ENCODE data around the gene BPIFB6.

BPIFB6 gene

DNA sequence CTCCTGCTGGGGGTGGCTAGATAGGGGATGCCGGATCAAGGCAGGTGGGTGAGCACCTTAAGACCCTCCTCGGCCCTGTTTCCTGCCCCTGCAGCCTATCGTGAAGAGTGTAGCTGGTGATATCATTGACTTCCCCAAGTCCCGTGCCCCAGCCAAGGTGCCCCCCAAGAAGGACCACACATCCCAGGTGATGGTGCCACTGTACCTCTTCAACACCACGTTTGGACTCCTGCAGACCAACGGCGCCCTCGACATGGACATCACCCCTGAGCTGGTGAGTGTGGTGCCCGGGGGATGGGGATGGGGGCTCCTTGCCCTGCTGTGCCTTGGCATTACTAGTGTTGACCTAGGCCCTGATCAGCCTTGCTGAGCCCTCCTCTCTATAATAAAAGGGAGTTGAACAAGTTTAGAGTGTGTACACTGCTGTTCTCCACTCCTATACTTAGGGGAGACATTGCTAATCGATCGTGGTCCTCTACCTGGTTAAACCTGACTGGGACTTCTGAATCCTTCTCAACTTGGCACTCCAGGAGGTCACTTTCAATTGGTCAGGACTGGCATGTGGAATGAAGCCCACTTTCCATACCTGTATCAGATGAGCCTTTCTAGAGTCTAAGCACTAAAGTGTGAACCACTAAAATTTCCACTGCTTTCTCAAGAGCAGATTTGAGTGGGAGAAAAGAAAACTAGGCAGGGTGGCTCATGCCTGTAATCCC, 33.3 kb downstream of the BPIFB6 start:
- no peak for DNase-seq (ENCODE audit: low spot score)

DNA sequence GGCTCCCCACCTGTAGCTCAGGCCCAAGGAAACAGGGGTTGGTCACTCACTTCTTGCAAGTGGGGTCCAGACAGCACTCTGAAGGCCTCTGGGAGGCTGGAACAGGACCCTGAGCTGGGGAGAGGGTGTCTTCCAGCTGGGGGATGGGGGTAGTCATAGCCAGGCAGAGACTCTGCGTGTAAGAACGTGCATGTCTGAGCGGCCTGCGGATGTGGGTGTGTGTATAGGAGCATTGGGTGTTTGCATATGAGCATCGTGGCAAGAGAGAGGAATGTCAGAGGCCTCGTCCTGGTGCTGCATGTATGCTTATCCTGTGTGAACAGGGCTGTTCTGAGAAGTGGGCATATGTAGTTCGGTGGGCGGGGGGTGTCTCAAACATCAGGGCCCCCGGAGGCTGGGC, 34.3 kb downstream of the BPIFB6 start:
- DNase-seq (ENCODE audit: low spot score) = no peak

DNA sequence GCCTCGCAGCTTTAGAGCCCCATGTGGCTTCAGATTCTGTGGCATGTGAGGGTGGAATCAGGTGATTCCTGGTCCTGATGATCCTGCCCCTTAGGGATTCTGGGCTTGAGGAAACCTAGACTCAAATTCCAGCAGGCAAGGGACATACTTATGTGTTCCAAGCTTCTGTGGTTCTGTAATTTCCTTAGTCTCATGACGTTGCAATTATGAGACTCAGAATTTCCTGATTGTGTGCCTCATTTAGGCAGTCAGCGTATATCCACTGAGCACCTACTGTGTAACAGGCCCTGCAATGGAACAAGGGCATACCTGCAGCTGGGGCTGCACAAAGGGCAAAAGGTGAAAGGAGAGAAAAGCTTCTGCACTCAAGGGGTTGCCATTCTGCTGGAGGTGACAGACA, 36.4 kb downstream of the BPIFB6 start:
- DNase-seq (ENCODE audit: low spot score) = no peak

DNA sequence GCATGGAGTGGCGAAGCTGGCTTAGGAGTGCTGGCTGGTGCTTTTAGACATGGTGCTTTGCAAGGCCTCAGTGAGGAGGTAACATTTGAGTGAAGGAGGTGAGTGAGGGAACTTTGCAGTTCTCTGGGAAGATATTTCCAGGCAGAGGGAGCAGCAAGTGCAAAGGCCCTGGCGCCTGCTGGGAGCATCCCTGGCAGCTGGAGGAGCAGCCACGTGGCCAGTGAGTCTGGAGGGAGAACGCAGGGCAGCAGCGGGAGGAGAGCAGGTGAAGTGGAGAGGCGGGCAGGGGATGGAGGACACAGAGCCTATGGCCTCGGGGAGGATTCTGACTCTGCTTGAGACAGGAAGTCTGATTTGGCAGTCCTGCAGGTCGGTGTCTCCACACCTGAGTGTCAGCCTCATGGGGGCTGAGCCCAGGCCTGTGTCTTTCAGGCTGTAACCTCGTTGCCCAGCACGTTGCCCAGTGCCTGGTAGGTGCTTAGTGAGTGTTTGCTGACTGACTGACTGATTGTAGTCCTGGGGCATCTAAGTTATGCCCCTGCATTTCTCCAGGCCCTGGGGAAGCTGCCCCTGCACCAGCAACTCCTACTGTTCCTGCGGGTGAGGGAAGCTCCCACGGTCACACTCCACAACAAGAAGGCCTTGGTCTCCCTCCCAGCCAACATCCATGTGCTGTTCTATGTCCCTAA, 36.9 kb downstream of the BPIFB6 start:
- no peak for DNase-seq (ENCODE audit: low spot score)

DNA sequence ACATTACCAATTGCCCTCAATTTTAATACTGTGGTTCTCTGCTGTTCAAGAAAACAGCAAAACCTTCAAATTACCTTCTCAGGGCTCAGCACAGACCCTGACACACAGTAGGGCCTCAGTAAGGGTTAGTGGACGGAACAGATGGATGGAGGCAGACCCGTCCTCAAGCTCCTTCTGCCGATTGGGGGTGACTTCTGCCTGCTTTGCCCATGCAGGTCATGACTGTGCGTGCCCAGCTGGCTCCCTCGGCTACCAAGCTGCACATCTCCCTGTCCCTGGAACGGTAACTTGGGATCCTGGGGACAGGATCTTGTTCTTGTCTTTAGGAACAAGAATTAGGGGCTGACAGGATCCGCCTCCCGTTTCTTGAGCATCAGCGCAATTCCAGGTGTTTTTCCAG, 38.2 kb downstream of the BPIFB6 start:
- no peak for DNase-seq (ENCODE audit: low spot score)

DNA sequence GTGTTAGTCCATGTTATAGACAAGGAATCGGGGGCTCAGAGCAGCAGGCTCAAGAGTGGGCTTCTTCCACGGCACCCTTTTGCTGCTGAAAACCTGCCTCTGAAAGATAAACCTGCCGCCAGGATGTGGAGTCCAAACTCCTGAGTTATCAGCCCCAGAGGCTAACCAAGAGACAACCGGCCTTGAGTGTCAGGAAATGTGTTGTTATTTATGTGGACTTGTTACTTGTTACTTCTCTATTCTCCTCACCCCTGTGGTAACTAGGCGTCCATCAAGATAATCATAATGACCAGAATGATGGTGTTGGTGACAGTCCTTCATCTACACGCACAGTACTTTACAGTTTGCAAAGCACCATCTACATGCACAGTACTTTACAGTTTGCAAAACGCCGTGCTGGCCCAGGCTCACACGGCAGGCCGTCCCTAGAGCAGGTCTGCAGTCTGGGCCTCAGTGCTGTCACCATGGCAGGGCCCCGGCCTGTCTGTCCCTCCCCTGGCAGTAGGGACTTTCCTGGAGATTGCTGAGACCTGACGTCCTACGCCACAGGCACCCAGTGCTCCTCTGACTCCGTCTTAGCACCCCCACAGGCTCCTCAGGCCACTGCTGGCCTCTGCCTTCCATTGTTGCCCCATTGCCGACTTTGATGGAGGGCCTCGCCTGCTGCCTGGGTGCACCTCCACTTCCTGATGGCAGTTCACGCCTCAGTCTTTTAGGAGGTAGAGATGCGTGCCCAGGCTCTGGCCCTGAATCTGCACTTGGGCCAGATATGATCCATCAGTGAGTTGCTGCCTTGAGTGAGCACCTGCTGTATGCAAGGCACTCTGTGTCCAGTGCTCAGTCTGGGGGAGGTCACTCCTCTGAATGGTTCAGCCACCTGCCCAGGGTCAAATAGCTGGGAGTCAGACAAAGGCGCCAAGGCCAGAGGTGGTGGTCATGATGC, 38.9 kb downstream of the BPIFB6 start:
- no peak for DNase-seq (ENCODE audit: low spot score)

DNA sequence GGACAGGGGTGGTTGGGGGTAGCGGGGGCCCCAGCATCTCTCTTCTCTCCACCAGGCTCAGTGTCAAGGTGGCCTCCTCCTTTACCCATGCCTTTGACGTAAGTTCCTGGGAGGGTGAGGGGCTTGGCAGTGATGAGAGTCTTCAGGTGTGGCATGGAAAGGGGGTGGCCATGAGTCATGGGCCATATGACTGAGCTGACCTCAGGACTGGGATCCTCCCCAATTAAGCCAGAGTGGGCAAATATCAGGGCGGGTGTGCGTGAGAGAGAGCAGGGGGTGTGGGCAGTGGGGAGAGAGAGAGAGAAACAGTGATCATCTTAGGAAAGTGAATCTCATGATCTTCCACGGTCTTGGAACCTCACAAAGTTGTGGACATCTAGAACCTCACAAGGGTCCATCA, 39.8 kb downstream of the BPIFB6 start:
- DNase-seq (ENCODE audit: low spot score) = no peak

DNA sequence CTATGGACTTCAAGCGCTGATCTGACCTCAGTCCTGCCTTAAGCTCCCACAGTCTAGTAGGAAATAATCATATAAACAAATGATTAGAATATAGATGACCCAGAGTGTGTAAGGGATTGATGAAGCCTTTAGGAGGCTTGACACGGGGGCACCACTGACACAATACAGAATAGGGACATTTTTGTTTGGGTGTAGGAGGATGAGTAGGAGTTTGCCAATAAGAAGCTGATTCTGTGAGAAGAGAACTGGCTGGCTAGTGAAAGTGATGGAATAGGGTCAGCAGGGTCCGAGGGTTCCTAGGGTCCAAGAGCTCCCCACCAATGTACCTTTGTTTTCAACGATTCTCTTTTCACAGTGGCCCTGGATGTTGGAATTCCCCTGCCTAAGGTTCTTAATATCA, 40.9 kb downstream of the BPIFB6 start:
- DNase-seq (ENCODE audit: low spot score) = no peak

DNA sequence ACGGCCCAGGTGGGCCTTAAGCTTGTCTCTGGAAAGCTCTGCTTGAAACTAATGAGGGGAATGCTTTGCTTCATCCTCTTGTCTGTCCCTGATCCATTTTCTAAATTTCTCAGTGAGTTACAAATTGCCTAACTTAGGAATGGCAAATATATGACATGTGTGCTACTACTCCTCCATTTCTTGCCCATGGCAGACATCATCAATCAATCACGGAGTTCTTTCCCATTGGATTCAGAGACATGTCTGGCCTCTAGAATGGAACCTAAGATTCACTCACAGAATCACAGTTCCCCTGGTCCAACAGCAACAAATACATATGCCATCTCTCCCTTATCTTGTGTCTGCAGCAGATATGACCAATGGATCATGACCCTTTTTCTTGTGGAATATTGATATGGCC, 41.4 kb downstream of the BPIFB6 start:
- DNase-seq (ENCODE audit: low spot score) = no peak

DNA sequence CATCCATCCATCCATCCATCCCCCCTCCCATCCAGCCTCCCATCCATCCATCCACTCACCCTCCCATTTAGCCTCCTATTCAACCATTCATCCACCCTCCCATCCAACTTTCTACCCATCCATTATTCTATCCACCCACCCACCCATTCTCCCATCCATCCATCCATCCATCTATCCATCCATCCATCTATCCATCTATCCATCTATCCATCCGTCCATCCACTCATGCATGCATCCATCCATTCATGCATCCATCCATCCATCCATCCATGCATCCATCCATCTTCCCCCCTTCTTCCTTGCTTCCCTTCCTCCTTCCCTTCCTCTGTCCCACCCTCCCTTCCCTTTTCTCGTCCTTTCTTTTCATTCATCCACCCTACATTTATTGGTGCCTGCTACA, 43.2 kb downstream of the BPIFB6 start:
- no peak for DNase-seq (ENCODE audit: low spot score)

DNA sequence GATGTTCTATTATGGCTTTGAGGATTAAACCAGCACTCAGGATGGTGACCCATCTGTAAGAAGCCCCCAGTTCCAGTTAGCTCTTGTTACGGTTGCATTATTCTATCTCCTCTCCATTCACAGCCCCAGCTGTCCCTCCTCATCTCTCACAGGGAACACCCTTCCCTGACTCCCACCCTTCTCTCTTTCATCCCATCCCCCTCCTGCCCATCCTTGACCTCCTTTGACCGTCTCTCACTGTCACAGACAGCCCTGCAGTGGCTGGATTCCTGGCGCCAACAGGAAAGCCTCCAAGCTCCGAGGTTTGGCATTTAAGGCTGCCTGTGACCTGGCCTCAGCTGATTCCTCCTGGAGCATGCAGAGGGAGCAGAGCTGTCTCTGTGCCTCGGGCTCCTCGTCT, 43.8 kb downstream of the BPIFB6 start:
- DNase-seq (ENCODE audit: low spot score) = no peak

DNA sequence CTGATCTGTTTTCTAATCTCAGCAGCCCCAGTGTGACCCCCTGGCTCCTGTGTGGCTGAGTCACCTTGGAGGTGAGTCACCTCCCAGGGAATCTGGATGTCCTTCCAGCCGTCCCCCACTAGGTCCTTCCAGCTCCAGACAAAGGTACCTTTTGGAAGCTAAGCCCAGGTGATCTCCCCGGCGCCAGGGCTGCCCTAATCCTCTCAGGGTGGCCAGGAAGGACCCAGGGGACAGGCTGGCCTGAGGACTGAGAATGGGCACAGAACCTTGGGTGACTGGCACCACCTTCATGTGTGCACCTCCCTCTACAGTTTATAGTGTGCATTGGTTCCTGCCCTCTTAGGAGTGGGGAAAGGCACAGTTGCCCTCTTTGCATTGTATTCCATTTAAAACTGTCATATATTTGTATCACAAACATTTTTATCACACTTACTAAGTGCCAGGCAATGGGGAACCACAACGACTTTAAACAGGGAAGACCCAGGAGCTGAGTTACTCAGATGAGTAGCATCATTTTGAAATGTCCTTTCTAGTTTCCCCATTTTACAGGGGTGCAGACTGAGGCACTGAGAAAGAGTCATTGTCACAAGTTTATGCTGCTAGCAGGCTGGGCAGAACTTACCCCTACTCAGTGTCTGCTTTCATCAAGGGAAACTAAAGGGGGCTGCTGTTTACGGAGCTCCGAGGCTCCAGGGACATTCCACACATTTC, 45.4 kb downstream of the BPIFB6 start:
- DNase-seq (ENCODE audit: low spot score) = peak; percentile 60

DNA sequence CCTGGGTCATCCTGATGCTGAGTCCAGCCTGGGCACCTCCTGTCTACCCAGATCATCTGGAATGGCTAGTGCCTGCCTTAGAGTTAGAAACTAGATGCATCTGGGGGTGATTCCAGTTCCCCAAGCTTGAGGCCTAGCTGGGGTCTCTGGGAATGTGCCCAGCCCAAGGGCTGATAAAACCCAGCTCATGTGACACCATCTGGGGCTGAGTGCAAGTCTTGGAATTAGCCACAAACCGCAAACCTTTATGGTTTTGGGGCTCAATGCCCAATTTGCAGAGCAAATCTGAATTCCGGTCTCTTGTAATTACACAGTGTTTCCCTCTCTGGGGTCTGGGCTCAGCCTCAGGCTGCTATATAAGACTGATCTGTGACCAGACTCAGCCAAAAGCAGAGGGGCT, 47.8 kb downstream of the BPIFB6 start, which contains the start of gene BPIFB4:
BPIFB4 (plus strand) TSS at position 385 of the 400 bp plus-strand sequence. CDS start 1,884 bp downstream, outside the sequence.
- DNase-seq (ENCODE audit: low spot score) = no peak

DNA sequence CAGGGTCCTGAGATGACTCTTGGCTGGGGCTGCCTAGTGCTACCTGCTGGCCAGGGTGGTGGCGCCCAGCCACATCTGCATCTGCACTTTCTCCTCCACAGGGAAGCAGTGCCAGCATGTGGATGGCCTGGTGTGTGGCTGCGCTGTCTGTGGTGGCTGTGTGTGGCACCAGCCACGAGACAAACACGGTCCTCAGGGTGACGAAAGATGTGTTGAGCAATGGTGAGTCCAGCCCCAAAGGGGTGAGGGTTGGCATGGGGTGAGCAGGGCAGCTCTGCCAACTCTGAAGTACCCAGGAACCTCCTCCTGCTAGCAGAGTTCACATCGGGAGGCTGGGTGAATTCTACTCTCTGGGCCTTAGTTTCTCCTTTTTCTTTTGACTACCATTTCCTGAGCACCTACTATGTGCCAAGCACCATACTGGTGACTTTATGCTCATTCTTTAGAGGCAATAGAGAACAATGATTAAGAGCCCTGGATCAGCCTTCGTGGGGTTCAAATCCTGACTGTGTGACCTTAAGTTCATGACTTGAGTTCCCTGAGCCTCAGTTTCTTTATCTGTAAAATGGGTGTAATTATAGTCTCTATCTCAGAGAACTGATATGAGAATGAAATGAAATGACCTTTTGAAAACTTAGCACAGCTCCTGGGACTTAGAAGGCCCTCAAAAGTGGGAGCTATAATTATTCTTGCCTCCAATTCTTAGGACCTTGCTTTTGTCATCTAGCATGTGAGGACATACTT, 50.1 kb downstream of the BPIFB6 start:
- DNase-seq (ENCODE audit: low spot score) = no peak

DNA sequence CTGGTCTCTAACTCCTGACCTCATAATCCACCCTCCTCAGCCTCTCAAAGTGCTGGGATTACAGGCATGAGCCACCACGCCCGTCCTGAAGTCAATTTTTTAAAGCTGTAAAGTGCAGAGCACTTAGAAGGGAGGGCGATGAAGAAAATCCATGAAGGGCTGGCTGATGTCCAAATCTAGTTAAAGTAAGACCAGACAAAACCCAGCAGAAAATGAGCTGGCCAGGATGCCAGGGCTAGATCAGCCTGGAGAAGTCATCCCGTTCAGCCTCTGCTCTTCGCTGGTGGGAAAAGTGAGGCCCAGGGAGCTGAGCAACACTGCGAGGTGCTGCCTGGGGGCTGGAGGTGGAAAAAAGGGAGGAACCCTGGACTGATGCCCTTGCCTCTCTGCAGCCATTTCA, 51.1 kb downstream of the BPIFB6 start:
- DNase-seq (ENCODE audit: low spot score) = no peak

DNA sequence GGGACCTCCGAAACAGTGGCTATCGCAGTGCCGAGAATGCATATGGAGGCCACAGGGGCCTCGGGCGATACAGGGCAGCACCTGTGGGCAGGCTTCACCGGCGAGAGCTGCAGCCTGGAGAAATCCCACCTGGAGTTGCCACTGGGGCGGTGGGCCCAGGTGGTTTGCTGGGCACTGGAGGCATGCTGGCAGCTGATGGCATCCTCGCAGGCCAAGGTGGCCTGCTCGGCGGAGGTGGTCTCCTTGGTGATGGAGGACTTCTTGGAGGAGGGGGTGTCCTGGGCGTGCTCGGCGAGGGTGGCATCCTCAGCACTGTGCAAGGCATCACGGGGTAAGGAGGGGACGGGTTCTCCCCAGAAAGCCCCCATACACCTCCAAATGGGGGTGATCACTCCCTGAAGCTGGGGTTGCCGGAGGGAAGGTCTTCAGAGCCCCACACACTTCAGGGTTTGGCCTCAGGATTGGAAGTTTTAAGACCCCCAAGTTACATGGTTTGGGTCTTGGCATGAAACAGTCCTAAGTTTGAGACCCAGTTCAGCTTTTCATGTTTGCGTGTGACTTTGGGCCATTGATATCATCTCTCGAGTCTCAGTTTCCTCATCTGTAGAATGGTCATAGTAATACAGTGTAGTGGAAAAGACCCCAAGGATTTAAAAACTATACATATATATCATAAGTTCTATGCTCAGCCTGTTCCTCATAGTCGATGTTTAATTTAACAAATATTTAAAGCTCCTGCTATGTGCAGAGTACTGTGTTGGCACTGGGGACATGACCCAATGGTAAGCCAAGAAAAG, 52.3 kb downstream of the BPIFB6 start:
- no peak for DNase-seq (ENCODE audit: low spot score)

DNA sequence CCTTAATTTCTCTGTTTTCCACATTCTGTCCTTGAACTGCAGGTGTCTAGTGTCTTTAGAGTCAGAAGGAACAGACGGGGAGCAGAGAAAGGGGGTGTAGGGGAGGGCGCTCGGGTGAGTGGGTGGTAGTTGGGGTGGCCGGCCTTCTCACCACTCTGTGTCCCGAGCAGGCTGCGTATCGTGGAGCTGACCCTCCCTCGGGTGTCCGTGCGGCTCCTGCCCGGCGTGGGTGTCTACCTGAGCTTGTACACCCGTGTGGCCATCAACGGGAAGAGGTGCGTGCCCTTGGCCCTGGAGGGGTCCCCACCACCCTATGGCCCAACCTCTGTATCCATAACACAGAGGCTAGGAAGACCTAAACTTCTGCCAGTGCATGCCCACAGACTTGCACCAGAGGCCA, 53.3 kb downstream of the BPIFB6 start:
- DNase-seq (ENCODE audit: low spot score) = no peak

DNA sequence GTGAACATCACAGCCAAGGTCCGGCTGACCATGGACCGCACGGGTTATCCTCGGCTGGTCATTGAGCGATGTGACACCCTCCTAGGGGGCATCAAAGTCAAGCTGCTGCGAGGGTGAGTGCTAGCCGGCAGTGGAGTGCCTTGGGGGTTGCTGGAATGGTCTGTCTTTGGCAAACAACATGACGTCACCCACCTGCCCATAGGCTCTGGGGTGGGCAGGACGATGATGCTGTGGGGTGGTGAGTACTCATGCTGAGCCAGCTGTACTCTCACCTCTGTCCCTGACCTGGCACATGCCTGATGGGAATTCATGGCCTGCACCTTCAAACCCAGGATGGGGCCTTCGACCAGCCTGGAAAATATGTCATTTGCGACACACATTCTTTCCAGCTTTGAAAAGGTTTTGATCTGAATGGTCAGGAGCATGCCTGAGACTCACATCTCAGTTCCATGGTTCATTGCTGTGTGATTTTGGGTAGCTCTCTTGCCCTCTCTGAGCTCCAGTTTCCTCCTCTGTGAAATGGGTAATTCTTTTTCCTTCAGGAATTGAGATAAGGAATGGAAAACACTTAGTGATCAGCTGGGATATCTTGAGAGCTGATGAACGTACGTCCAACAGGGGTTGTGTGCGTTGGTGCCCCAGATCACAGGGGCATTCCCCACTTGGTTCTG, 54.7 kb downstream of the BPIFB6 start:
- no peak for DNase-seq (ENCODE audit: low spot score)

DNA sequence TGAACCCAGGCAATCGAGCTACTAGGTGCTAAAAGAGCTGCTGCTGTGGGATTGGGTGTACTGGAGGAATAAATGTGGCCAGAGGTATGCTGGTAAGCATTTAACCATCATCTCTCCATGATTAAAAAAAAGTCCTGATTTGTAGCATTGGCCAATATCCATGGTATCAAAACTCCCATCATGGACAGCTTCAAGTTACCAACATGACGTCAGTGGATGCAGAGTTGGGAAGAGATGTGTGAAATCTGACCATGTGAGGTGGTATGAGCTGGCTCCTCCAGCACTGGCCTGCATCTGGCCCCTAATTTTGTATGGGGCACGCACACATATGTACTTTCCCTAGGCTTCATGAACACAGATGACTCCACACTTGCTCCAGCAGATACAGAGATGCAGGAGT, 59.7 kb downstream of the BPIFB6 start:
- DNase-seq (ENCODE audit: low spot score) = no peak

DNA sequence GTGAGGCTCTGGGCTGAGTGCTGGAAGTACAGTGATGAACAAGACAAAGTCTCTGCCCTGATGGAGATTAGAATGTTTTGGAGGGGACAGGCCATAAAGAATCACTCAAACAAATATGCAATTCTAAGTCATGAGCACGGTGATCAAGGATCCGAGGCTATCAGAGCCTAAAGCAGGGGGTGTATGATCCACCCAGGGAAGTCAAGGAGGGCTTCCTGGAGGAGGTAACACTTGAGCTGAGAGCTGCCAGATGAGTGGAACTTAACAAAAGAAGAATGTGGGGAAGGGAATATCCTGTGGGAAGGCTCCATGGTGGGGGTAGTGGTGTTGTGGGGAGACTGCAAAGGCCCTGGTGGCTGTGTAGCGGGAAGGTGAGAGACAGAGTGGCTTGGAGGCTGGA, 60.2 kb downstream of the BPIFB6 start:
- no peak for DNase-seq (ENCODE audit: low spot score)

Measured in D341Med (cell line).